OCI-LY1 (cell line): Measurements from ENCODE around the gene COA6.

Source experiments
- CTCF ChIP-seq: fragments of 200-600 bp; sonication (generic), shearing (Covaris generic); IDR thresholded peaks from 2 replicates; pipeline ENCODE4 v1.5.1; 2017; ENCODE audit warnings: mild to moderate bottlenecking, antibody characterized with exemption, low read length, moderate library complexity, mixed read lengths
- EZH2 ChIP-seq: fragments of 200-600 bp; sonication (generic), shearing (Covaris generic); IDR thresholded peaks from 2 replicates; pipeline ENCODE4 v1.8.0; 2017; ENCODE audit warnings: borderline replicate concordance, mixed run types, mild to moderate bottlenecking, antibody characterized with exemption, low read length, moderate library complexity, mixed read lengths

- no peak for TF ChIP-seq CTCF
- no peak for TF ChIP-seq EZH2
These were observed 58.0 kb downstream of the COA6 start for GRCh38 chr1:234431255-234431654.
